Keratinocyte (primary cell): ENCODE measurements around the gene NOS1. TPM values are rescaled to one million over a fixed set of nuclear protein-coding genes. Genes with fewer than 3 reads are reported as not detected.

ENCODE experiments used
- DNase-seq: peaks from one replicate; pipeline ENCODE4 v3.0.0-alpha.2; 2011; ENCODE audit warnings: low read depth, missing footprints, low spot score
- FAIRE-seq: peaks from 2 replicates; lab custom pipeline; 2011; peaks lifted over from hg19 to GRCh38; lab: Jason Lieb, UNC
- H2AFZ ChIP-seq: 2 replicates; pipeline ENCODE4 v1.6.0; 2012; ENCODE audit warnings: low read length, control low read depth, inconsistent platforms; ENCODE audit not compliant: control insufficient read depth
- H3K27ac ChIP-seq: 2 replicates; pipeline ENCODE4 v1.5.1; 2011; ENCODE audit warnings: low read length; ENCODE audit not compliant: control insufficient read depth, insufficient read depth
- H3K27me3 ChIP-seq: 3 replicates; pipeline ENCODE4 v1.6.0; 2011; ENCODE audit warnings: low read length; ENCODE audit not compliant: control insufficient read depth, insufficient read depth; ENCODE audit errors: extremely low read depth
- H3K36me3 ChIP-seq, 2 experiments: 2 replicates in 1 of 2; 3 replicates in 1 of 2; pipeline ENCODE4 v1.5.1; 2011; ENCODE audit warnings: low read length in 2 of 2, mild to moderate bottlenecking in 1 of 2; ENCODE audit not compliant: control insufficient read depth in 2 of 2, insufficient read depth in 2 of 2; ENCODE audit errors: extremely low read depth in 1 of 2
- H3K4me1 ChIP-seq: 3 replicates; pipeline ENCODE4 v1.5.1; 2011; ENCODE audit warnings: low read length; ENCODE audit not compliant: control insufficient read depth, insufficient read depth; ENCODE audit errors: extremely low read depth
- H3K4me2 ChIP-seq: 3 replicates; pipeline ENCODE4 v1.6.0; 2011; ENCODE audit warnings: low read depth, low read length; ENCODE audit not compliant: control insufficient read depth, insufficient read depth; ENCODE audit errors: extremely low read depth
- H3K4me3 ChIP-seq, 3 experiments: fragments of 200-600 bp in 1 of 3; sonication (generic) in 1 of 3; 2 replicates in 2 of 3; 3 replicates in 1 of 3; pipeline ENCODE4 v1.5.1; 2011 to 2016; ENCODE audit warnings: low read length in 3 of 3, mild to moderate bottlenecking in 3 of 3, control low read depth in 2 of 3, inconsistent platforms in 1 of 3, low read depth in 1 of 3, mixed read lengths in 1 of 3, mixed run types in 1 of 3, moderate library complexity in 1 of 3; ENCODE audit not compliant: control insufficient read depth in 2 of 3, insufficient read depth in 2 of 3; ENCODE audit errors: extremely low read depth in 1 of 3
- H3K79me2 ChIP-seq: 2 replicates; pipeline ENCODE4 v1.6.0; 2012; ENCODE audit warnings: low read length; ENCODE audit not compliant: control insufficient read depth, insufficient read depth
- H3K9ac ChIP-seq: 3 replicates; pipeline ENCODE4 v1.6.0; 2011; ENCODE audit warnings: low read length; ENCODE audit not compliant: control insufficient read depth, insufficient read depth; ENCODE audit errors: extremely low read depth
- H3K9me1 ChIP-seq: 3 replicates; pipeline ENCODE4 v1.6.0; 2011; ENCODE audit warnings: low read length; ENCODE audit not compliant: control insufficient read depth, insufficient read depth; ENCODE audit errors: extremely low read depth
- H3K9me3 ChIP-seq: 2 replicates; pipeline ENCODE4 v1.5.1; 2012; ENCODE audit warnings: low read depth, low read length; ENCODE audit not compliant: control insufficient read depth
- H4K20me1 ChIP-seq: 3 replicates; pipeline ENCODE4 v1.6.0; 2011; ENCODE audit warnings: low read length; ENCODE audit not compliant: control insufficient read depth, insufficient read depth; ENCODE audit errors: extremely low read depth
- EZH2 ChIP-seq: IDR thresholded peaks from one replicate; pipeline ENCODE4 v1.6.1; 2012; ENCODE audit warnings: inconsistent platforms, mild to moderate bottlenecking, low read length, moderate library complexity
- dilution Hi-C: fragments of 300-500 bp; cut with MboI; formaldehyde crosslinking; loops from one replicate; pipeline ENCODE4 v1.7.0; 2020; ENCODE audit warnings: low sequenced_read_pairs; ENCODE audit not compliant: extremely low pct_ligation_motif_present
- polyA plus RNA-seq, 5 experiments: library from polyadenylated mRNA; depleted of rRNA in 3 of 5; stranded (reverse) in 3 of 5; stranded (forward) in 1 of 5; unstranded in 1 of 5; fragments of >200 nt; gene quantifications; 1 replicate in 1 of 5; 2 replicates in 3 of 5; 3 replicates in 1 of 5; pipeline versions ENCODE4 v1.2.1 to v1.2.3, GENCODE V29; 2011 to 2012; ENCODE audit warnings: missing spikeins in 2 of 5, low read depth in 1 of 5, low replicate concordance in 1 of 5
- TF ChIP-seq, protein P1 (sequence below), 3 experiments: IDR thresholded peaks in 1 of 3; conservative IDR thresholded peaks in 1 of 3; optimal IDR thresholded peaks in 1 of 3; 2 replicates in 2 of 3; 3 replicates in 1 of 3; pipeline versions ENCODE3 to v1.5.1; 2011; ENCODE audit warnings: low read length in 3 of 3, mild to moderate bottlenecking in 3 of 3, moderate library complexity in 2 of 3, control low read depth in 1 of 3, inconsistent platforms in 1 of 3; ENCODE audit not compliant: insufficient read depth in 2 of 3; ENCODE audit errors: extremely low read depth in 1 of 3

NOS1 gene
- polyA plus RNA-seq, 1 donor (not counting 4 experiments of a cell fraction or from before 2014, with no cell fraction given) = 5.6 TPM

DNA sequence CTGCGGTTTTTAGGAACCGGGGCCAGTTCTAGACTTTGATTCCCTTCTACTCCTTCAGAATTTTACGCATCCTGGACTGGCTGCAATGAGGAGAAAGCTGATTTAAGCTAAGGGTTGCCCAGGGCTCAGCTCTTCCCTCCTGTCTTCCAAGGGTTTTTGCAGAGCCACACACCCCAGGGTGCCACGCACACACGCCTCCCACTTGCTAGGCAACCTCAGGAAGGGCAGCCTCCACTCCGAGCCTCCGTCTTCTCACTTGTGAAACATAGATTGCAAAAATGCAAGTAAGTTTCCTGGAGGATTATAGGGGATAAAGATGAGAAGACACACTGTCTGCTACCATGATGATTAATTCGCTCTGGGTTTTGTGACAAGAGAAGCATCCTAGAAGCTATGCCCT is 31.7 kb downstream of the NOS1 start:
- peaks cover 0 to 10% of the 10 kb centered on the region in 2 experiments for H3K36me3 ChIP-seq
- no peaks in the 10 kb centered on the region for H3K9me3 ChIP-seq
- TF ChIP-seq EZH2 = no peak
- TF ChIP-seq, protein P1, sequence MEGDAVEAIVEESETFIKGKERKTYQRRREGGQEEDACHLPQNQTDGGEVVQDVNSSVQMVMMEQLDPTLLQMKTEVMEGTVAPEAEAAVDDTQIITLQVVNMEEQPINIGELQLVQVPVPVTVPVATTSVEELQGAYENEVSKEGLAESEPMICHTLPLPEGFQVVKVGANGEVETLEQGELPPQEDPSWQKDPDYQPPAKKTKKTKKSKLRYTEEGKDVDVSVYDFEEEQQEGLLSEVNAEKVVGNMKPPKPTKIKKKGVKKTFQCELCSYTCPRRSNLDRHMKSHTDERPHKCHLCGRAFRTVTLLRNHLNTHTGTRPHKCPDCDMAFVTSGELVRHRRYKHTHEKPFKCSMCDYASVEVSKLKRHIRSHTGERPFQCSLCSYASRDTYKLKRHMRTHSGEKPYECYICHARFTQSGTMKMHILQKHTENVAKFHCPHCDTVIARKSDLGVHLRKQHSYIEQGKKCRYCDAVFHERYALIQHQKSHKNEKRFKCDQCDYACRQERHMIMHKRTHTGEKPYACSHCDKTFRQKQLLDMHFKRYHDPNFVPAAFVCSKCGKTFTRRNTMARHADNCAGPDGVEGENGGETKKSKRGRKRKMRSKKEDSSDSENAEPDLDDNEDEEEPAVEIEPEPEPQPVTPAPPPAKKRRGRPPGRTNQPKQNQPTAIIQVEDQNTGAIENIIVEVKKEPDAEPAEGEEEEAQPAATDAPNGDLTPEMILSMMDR (optimal IDR thresholded peaks at IDR 0.05 in 1 of 3, IDR thresholded peaks at IDR 0.05 in 1 of 3, conservative IDR thresholded peaks at IDR 0.05 in 1 of 3; ENCODE audit: extremely low read depth in 1 of 3, insufficient read depth in 2 of 3, low read length in 3 of 3) = no peak
- H3K79me2 ChIP-seq = no peaks in the 10 kb centered on the region
- no peak overlapping the region for H3K4me2 ChIP-seq
- no peak overlapping the region for H2AFZ ChIP-seq
- H3K9ac ChIP-seq = no peak overlapping the region
- no peak overlapping the region for H3K27ac ChIP-seq
- no peaks in the 10 kb centered on the region for H3K27me3 ChIP-seq
- H3K4me1 ChIP-seq = peaks cover 10% of the 10 kb centered on the region
- FAIRE-seq = no peak
- no peaks in the 10 kb centered on the region for H3K9me1 ChIP-seq
- DNase-seq = no peak
- dilution Hi-C loops = no loop called here
- no peaks in the 10 kb centered on the region for H4K20me1 ChIP-seq
- no peak overlapping the region for H3K4me3 ChIP-seq

DNA sequence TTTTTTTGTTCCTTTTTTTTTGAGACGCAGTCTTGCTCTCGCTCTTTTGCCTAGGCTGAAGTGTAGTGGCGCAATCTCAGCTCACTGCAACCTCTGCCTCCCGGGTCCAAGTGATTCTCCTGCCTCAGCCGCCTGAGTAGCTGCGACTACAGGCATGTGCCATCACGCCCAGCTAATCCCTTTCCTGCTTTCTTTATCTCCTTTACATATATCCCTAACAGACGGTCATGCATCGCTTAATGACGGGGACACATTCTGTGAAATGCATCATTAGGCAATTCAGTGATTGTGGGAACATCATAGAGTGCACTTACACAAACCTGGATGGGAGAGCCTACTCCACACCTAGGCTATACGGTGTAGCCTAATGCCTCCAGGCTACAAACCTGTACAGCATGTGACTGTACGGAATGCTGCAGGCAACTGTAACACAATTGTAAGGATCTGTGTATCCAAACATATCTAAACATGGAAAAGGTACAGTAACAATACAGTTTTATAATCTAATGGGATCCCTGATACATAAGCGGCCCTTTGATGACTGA is 32.8 kb downstream of the NOS1 start:
- H3K79me2 ChIP-seq = no peaks in the 10 kb centered on the region
- H3K4me3 ChIP-seq = peak overlapping the region in 1 of 3 experiments; percentile 29
- H3K9me1 ChIP-seq = no peaks in the 10 kb centered on the region
- H3K9ac ChIP-seq = no peak overlapping the region
- dilution Hi-C loops = no loop called here
- peaks cover 0 to 10% of the 10 kb centered on the region in 2 experiments for H3K36me3 ChIP-seq
- H3K27me3 ChIP-seq = no peaks in the 10 kb centered on the region
- H4K20me1 ChIP-seq = no peaks in the 10 kb centered on the region
- TF ChIP-seq, protein P1 (optimal IDR thresholded peaks at IDR 0.05 in 1 of 3, IDR thresholded peaks at IDR 0.05 in 1 of 3, conservative IDR thresholded peaks at IDR 0.05 in 1 of 3; ENCODE audit: extremely low read depth in 1 of 3, insufficient read depth in 2 of 3, low read length in 3 of 3) = no peak
- no peak for TF ChIP-seq EZH2
- peak overlapping the region; percentile 1 for H3K27ac ChIP-seq
- no peaks in the 10 kb centered on the region for H3K9me3 ChIP-seq
- H3K4me2 ChIP-seq = peak overlapping the region; percentile 50
- H3K4me1 ChIP-seq = peaks cover 10% of the 10 kb centered on the region
- no peak overlapping the region for H2AFZ ChIP-seq
- FAIRE-seq = peak; percentile 91
- no peak for DNase-seq
